ENCODE data around the gene LRRFIP1. TPM values are rescaled to one million over a fixed set of nuclear protein-coding genes. Genes with fewer than 3 reads are reported as not detected.

LRRFIP1 gene
- total RNA-seq, 6 experiments from 2014 or later: 29.4 to 56.3 (median 49.7) TPM

DNA sequence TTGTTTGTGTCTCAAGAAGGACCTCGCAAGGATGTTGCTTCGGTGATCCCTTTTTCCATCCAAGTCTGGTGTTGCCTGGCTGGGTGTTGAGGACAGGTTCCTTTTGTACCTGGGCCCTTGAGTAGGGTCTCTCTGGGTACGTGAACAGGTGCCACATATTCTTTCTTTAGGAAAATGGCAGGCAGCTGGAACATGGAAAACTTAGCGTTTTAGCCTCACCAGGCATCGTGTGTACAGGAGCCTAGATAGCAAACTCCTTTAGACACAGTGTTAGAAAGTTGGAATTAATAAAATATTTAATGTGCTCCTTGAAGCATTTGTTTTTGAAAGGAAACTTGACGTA is 116.9 kb downstream of the LRRFIP1 start:
- Histone ChIP-seq H3K27ac (peak overlapping the region; percentile 58 to 96 (median 69)), H3K4me1 (peaks cover 0 to 43% (median 18%) of the 10 kb centered on the region in 4 donors), H3K4me3 (no peak overlapping the region), H3K9me3 (no peaks in the 10 kb centered on the region), H3K27me3 (no peaks in the 10 kb centered on the region), H3K36me3 (peaks cover 0 to 13% (median 3%) of the 10 kb centered on the region in 4 donors)
- TF ChIP-seq CTCF (IDR thresholded peaks at IDR 0.05): no peak
- no peak for TF ChIP-seq POLR2A (IDR thresholded peaks at IDR 0.05)
- WGBS (ENCODE audit: insufficient coverage, low coverage, low lambda C conversion rate, missing lambda C conversion rate): 53% methylated on average over 6 of the region's 6 CpGs
- no peak for ATAC-seq
- DNase-seq: peak in 1 of 3 donors; percentile 25
- intact Hi-C loops (cut with DNase I): loop anchor here (5.0 to 10.0 kb wide), 3 partner anchors 49 to 152 kb away; partner anchors contain the start of gene RAB17 (in 2 of the 2)

DNA sequence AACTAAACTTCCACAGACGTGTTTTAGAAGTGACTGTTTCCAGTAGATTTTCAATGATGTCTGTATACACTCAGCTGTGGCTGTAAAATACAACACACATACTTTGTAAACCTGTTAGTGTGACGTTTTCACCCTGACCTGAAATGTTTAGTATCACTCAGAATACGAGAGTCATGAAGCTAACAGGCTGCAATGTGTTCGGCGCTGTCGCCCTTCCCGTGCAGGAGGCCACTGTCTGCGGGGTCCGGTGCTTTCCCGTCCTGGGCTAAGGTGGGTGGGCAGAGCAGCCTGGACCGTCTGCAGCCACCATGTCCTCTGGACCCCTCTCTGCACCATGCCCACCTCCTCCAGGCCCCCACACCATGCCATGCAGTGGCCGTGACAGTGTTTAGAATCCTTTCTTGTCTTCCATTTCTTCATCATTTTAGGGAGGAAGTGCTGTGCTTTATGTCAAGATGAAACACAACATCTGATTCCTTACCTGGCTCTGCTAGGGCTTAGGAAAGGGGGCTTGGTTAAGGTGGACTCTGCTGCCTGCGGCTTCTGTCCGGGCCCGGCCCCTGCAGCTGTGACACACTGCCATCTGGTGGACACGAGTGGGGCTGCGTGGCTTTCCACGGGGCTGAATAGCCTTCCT is 117.3 kb downstream of the LRRFIP1 start:
- Histone ChIP-seq H3K4me1 (peaks cover 0 to 43% (median 18%) of the 10 kb centered on the region in 4 donors), H3K36me3 (peaks cover 0 to 18% (median 6%) of the 10 kb centered on the region in 4 donors), H3K4me3 (no peak overlapping the region), H3K9me3 (no peaks in the 10 kb centered on the region), H3K27me3 (no peaks in the 10 kb centered on the region), H3K27ac (peak overlapping the region; percentile 58 to 96 (median 69))
- ATAC-seq: peak; percentile 62 to 72 (median 68)
- intact Hi-C loops (cut with DNase I): loop anchor here (5.0 to 10.0 kb wide), 3 partner anchors 50 to 152 kb away; partner anchors contain the start of gene RAB17 (in 2 of the 2)
- DNase-seq: peak; percentile 76 to 84 (median 78)
- 22% methylated on average over 15 of the region's 18 CpGs for WGBS (ENCODE audit: insufficient coverage, low coverage, low lambda C conversion rate, missing lambda C conversion rate)
- TF ChIP-seq CTCF (IDR thresholded peaks at IDR 0.05) (peak; percentile 96 to 99 (median 99)), POLR2A (IDR thresholded peaks at IDR 0.05) (no peak)

DNA sequence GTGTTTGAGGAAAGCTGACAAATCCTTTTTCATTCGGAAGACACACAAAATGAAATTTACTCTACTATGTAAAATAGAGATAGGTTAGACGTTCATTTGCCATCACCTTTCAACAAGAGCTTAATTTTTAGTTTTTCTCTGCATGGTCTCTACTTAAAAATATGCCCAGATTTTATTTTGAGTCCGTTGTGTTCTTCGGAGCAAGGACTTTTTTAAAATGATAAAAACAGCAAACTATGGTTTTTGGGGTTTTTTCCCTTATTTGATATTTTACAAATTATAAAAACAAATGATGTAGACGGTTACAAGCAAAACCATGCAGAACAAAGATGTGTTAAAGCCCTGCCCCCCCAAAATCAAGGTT is 117.8 kb downstream of the LRRFIP1 start:
- peak overlapping the region in 2 of 3 donors; percentile 69 to 96 for H3K27ac ChIP-seq
- TF ChIP-seq CTCF (IDR thresholded peaks at IDR 0.05) (no peak), POLR2A (IDR thresholded peaks at IDR 0.05) (no peak)

GRCh38 chr2:237746302-237747080 is 119.1 kb downstream of the LRRFIP1 start:
- Histone ChIP-seq H3K4me3 (no peak overlapping the region), H3K36me3 (peaks cover 0 to 33% (median 10%) of the 10 kb centered on the region in 4 donors), H3K27me3 (no peaks in the 10 kb centered on the region), H3K9me3 (no peaks in the 10 kb centered on the region), H3K27ac (no peak overlapping the region), H3K4me1 (peaks cover 0 to 32% (median 16%) of the 10 kb centered on the region in 4 donors)
- WGBS (ENCODE audit: insufficient coverage, low coverage, low lambda C conversion rate, missing lambda C conversion rate): 61% methylated on average over 6 of the region's 15 CpGs
- TF ChIP-seq POLR2A (IDR thresholded peaks at IDR 0.05): no peak
- TF ChIP-seq CTCF (IDR thresholded peaks at IDR 0.05): no peak
- intact Hi-C loops (cut with DNase I): loop anchor here (10.0 kb wide), 2 partner anchors 52 to 152 kb away; partner anchors contain the start of gene RAB17 (in 1 of the 2)
- DNase-seq (no peak), ATAC-seq (no peak)

More for the DNA sequence above, 117.8 kb downstream of the LRRFIP1 start:
- 47% methylated on average over 5 of the region's 5 CpGs for WGBS (ENCODE audit: insufficient coverage, low coverage, low lambda C conversion rate, missing lambda C conversion rate)
- DNase-seq (no peak), ATAC-seq (no peak)
- intact Hi-C loops (cut with DNase I): loop anchor here (10.0 kb wide), 2 partner anchors 50 to 150 kb away; partner anchors contain the start of gene RAB17 (in 1 of the 2)
- no peak overlapping the region for H3K4me3 ChIP-seq
- H3K9me3 ChIP-seq: no peaks in the 10 kb centered on the region
- no peaks in the 10 kb centered on the region for H3K27me3 ChIP-seq
- peaks cover 0 to 43% (median 18%) of the 10 kb centered on the region in 4 donors for H3K4me1 ChIP-seq
- H3K36me3 ChIP-seq: peaks cover 0 to 22% (median 8%) of the 10 kb centered on the region in 4 donors
